ENCODE measurements around the gene CACNA2D3. TPM values are rescaled to one million over a fixed set of nuclear protein-coding genes. Genes with fewer than 3 reads are reported as not detected.

CACNA2D3 gene
- total RNA-seq, 1 donor from 2014 or later: not detected

DNA sequence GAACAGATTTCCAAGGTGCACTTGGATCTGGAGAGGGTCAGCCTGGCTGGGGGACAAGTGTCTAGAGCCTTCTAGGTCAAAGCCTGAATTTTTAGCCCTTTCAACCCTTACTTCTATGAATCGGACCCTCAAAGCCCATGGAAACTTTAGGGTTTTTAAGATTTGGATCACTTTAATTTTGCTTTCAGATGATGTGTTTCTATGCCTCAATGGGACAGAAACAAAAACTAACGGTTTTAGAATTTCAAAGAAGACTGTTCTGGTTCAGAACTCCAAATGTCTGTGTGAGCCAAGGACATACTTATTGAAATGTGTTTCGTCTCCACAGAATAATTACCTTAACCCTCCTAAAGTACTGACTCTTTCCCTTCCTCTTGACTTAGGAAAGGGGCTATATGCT lies 538.8 kb downstream of the CACNA2D3 start:
- intact Hi-C loops (cut with micrococcal nuclease): no loop called here

DNA sequence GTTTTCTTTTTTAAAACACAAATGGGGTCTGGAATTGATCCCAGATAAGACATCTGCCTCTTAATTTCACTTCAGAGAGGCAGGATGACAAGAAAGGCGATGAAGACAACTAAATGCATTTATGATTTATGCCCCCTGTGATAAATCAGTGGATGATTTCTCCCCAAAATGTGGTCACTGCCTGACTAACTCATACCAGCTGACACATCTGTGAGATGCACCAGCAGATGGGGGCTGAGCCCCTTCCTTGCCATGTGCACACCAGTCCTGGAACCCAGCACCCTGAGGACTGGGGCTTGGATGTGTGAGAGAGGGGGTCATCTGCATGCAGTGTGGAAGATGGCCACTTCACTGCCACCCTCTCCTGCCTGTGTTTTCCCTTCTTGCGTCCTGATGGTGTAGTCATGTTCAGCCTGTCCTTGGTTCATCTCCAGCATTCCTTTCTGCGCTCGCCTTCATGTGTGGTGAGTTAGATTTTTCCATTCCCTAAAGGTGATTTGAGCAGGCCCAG lies 541.2 kb downstream of the CACNA2D3 start:
- intact Hi-C loops (cut with micrococcal nuclease): no loop called here

DNA sequence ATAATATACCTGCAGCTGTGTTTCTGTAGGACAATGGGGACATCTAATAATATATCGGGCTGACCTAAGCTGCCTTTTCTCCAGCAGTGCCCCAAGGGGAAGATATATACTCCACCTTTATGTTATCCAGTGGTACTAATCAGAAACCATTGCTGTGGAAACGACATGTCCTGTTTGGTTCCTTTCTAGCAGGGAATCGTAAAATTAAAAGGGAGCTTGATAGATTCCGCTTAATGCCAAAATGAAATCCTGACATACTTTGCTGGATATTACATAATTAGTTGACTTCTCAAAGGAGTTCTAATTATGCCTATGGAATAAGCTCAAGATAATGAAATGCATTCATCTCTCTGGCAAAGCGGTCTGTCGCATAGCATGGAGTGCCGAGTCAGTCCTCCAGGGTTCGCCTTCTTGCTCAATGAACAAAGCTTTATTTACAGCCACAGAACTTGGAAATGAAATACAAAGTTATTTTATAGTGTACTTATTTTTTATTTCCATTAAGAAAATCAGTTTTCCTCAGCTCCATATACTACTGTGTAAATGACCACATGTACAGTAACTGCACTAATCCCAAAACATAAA lies 542.8 kb downstream of the CACNA2D3 start:
- intact Hi-C loops (cut with micrococcal nuclease): no loop called here

DNA sequence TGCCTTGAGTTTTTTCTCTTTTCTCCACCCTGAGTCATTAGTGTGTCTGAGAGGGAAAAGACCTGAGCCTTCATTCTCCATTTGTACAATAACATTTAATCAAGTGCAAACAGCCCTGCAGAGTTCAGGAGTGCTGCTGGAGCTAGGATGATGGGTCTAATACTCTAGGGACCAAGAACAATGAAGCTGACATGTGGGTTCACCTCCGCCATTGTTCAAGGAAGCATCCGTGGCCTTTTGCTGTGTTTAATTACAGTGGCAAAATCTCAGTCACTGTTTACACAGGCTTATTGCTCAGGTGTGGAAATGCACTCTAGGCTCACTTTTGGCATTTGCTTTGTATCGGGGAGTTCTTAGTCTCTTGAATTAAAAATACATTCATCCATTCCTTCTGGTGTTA lies 545.9 kb downstream of the CACNA2D3 start:
- intact Hi-C loops (cut with micrococcal nuclease): no loop called here

DNA sequence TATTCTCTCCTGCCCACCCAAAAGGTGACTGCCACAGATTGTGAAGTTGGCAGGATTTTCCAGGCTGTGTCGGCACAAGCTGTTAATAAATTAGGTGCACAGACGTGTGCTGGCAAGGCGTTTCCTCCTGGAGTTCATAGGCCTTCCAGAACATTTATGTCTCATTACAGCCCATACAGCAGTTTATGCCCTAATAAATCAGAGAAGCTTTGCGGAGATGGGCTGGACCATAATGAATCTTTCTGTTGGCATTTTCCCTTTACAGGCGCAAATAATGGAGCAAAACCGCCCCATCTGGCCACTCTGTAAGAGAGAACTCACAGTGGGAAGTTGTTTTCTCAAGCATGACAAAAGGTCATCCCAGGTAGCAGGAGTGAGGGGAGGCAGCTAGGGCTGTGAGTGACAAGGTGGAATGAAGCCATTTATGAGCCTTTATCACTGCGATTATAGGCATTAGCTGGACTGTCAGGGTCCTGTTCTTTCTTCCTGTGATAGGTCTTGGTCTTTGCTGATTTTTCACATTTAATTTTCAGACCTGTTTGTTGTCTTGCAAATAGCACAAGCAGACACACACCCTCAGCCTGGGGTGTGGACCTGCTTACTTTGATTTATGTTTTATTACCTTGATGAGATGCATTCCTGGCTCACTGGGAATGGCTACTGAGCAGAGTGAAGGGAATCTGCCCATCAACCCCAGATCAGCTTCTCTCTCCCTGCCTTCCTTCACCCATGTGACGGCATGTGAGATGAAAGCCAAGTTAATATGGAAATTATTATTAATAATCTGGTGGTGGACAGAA lies 548.0 kb downstream of the CACNA2D3 start:
- intact Hi-C loops (cut with micrococcal nuclease): no loop called here

DNA sequence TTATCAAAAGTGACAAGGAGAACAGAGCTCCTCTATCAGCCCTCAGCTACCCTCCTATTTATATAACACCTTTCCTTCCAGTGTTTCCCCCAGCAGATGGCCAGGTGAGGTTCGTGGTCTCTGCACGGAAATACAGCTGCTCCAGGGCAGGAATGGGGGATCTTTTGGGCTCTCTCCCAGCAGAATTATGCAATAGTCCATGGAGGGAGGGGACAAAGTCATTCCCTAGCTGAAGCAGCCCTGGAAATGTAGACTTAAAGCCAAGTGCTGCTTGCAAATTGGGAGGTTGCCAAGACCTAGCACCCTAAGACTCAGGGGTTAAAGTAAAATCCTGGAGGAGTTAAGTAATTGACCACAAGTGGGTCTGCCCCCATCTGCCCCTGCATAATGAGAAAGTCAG lies 549.2 kb downstream of the CACNA2D3 start:
- intact Hi-C loops (cut with micrococcal nuclease): no loop called here

DNA sequence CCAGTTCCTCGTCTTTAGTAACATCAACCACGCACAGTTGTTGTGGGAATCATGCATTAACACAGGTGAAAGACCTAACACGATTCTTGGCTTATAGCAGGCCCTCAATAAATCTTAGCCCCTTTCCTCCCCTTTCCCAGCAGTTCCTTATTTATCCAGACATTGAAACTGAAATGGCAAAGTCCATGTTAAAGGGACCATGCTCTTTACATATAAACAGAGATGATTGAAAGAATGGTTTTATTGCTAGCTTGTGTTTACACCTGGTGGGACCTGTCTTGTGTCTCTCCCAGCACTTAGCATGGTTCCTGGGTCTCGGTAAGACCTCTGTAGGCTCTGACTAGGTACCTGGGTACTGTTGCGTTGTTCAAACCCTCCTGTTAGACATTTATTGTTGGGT lies 553.7 kb downstream of the CACNA2D3 start:
- intact Hi-C loops (cut with micrococcal nuclease): no loop called here

DNA sequence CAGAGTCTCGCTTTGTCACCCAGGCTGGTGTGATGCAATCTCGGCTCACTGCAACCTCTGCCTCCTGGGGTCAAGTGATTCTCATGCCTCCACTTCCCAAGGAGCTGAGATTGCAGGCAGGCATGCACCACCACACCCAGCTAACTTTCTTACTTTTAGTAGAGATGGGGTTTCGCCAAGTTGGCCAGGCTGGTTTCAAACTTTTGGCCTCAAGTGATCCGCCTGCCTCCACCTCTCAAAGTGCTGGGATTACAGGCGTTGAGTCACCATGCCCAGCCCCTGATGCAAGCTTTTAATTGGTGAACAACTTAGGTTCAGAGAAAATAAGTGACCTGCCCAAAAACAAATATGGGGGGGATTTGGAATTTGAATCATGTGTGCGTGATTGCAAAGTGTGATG lies 559.4 kb downstream of the CACNA2D3 start:
- intact Hi-C loops (cut with micrococcal nuclease): no loop called here

DNA sequence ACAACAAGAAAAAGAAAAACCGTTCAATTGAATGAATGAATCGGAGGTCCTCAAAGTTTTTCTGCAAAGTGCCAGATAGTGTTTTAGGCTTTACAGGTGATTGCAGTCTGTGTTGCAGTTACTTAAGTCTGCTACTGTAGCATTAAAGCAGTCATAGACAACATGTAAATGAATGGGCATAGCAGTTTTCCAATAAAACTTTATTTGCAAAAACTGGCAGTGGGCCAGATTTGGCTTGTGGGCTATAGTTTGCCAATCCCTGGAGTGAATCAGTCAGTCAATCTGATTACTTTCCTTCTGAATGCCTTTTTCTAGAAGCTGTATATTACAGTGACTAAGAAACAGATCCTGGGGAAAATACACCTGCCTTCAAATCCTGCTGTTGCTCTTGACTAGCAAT lies 562.9 kb downstream of the CACNA2D3 start:
- intact Hi-C loops (cut with micrococcal nuclease): no loop called here

DNA sequence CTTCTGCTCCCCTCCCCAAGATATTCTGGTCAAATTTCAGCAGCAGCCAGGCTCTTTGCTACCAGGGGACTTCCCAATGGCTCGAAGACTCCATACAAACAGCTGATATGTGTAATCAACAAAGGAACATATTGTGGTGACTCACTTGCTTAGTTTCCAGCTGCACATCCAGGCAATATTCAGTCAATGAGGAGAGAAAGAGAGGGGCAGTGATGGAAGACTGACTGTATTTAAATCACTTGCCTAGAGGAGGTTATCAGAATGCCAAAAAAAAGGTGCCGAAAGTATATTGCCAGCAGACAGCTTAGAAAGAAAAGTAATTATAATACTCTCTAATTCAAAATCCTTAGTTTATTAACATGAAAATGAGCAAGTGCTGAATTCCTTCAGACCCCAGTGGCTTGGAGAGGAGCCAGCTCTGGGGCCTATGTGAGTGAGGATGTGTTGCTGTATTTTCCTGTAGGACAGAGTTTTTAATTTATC lies 569.0 kb downstream of the CACNA2D3 start:
- intact Hi-C loops (cut with micrococcal nuclease): no loop called here

DNA sequence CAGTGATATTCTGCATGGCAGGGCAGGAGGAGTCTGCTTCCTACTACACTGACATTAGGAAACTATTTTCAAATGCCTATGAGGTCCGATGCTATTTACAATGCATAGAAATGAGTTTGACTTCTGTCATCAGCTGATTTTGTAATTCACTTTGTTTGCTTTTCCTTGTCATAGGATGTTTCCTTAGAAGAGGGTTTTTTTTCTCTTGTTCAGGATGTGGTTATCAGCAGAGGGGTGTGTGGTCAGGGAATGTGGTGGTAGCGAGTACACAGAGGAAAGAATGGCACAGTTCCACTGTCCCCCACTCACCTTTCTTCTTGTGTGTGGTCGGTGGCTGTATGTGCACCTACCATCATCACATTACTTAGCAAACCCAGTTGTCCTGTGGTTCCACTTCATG lies 574.0 kb downstream of the CACNA2D3 start:
- intact Hi-C loops (cut with micrococcal nuclease): no loop called here

DNA sequence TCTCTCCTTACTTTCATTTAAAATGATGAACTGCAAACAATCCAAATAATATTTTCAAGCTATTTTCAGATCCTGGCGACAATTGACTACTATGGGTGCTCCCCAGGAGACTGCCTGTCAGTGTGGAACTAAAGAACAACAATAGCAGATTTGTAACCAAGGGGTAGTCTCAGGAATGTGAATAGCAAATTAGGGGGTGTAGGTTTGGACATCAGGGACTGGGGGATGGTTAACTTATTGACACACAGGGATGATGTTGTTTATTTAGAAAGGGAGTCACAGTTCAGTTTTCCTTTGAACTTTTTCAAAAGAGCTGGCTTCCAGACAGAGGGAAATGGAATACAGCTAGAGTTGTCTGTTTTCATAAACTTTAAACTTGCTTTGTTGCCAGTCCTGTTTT lies 575.7 kb downstream of the CACNA2D3 start:
- intact Hi-C loops (cut with micrococcal nuclease): no loop called here

DNA sequence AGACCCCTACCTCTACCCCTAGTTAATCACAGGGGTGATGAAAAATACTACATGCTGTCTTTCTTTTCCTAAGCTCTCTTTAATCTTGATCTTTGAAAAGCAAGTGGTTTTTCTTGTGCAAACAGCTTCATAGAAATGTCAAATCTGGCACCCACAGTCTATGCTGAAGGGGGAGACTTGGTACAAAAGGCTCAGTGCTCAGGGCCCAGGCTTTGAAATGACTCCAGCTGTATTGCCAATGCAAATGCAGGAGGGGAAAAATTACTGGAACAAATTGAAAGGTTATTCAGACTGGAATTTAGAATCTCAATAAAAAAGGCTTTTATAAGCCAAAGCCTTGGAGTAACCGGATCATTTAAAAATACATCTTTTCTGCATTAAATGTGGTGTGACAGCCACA lies 581.6 kb downstream of the CACNA2D3 start:
- intact Hi-C loops (cut with micrococcal nuclease): no loop called here

DNA sequence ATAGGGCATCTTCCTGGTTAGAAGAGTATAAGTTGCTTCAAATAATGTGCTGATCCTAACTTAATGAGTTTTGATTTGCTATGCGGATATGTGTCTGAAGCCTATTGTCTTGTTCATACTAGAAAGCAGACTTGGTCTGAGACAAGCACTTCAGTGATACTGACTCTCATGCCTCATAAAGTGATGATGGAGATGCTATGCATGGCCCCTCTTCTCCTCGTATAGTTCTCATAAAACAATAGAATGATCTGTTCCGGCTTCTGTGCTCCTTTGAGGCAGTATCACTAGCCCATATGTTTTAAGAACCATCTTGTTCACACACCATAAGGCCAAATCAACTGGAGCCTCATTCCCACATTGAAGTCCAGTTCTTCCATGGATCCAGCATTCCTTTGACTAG lies 583.4 kb downstream of the CACNA2D3 start:
- intact Hi-C loops (cut with micrococcal nuclease): no loop called here

DNA sequence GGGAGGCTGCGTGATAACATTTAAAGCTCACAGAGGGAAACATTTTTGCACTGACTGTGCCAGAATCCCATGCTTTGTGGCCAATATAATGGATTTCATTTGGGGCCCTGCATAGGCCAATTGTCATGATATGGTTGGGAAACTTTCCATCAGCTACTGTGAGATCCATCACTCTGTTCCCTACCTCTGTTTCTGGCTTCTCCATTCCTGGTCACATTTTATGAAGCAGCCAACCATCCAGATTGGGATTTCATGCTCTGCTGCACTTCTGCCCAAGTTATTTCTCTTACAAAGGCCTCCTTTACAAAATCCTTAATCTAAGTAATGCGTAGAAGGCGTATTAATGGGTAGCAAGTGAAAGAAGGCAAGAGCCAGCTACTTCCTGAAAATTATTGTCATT lies 584.4 kb downstream of the CACNA2D3 start:
- intact Hi-C loops (cut with micrococcal nuclease): no loop called here

DNA sequence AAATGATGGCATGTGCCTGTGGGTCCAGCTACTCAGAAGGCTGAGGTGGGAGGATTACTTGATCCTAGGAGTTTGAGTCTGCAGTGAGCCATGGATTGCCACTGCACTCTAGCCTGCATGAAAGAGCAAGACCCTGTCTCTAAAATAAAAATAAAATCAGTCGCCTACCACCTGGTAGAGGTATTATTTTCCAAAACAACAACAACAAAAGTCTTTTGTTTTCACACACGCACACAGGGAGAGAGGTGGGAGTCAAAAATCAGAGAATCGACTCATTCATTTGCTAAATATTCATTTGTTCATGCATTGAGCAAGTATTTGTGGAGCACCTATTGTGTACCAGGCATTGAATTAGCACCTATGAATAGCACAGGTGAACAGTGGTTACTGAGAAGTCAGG lies 587.4 kb downstream of the CACNA2D3 start:
- intact Hi-C loops (cut with micrococcal nuclease): no loop called here

DNA sequence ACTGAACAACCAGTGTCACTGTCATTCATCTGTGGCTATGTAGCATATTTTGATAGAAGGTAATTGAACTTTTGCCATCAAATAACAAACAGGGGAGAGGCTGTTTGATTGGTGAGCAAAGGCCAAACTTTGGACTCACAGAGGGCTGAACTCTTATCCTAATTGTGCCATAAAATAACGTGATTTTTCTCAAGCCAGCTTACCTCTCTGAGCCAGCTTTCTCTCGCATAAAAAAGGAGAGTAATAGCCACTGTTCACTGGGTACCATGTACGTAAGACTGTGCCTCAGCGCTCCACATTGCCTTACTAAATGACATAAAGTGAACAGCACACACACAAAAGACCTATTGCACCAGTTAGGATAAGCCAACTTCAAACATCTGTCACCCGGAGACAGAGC lies 588.6 kb downstream of the CACNA2D3 start:
- intact Hi-C loops (cut with micrococcal nuclease): no loop called here

DNA sequence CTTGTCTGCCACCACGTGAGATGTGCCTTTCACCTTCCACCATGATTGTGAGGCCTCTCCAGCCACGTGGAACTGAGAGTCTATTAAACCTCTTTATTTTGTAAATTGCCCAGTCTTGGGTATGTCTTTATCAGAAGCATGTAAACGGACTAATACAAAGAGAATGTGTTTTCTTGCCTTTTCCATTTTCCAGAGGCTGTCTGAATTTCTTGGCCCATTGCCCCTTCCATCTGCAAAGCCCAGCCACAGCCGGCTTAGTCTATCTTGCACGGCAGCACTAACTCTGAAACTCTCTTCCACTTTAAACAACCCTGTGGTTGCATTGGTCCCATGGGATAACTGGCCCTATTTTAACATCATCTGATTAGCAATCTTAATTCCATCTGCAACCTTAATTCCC lies 590.2 kb downstream of the CACNA2D3 start:
- intact Hi-C loops (cut with micrococcal nuclease): no loop called here

DNA sequence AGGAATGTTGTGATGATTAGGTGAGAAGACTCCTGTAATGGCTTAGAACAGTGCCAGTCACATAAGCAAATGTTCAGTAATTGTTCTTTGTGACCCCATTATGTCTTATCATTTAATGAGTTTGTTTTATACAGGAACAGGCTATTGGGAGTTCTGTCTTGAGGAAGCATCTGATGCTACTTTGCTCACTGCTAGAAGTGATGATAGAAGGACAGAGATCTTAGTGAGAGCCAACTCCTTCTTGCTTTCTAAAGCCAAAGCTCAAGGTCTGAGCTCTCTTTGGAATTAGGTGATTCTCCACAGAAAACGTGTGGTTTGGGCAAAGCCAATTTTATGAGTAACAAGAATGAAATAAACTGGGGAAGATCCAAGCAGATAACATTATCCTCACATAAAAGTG lies 590.7 kb downstream of the CACNA2D3 start:
- intact Hi-C loops (cut with micrococcal nuclease): no loop called here

DNA sequence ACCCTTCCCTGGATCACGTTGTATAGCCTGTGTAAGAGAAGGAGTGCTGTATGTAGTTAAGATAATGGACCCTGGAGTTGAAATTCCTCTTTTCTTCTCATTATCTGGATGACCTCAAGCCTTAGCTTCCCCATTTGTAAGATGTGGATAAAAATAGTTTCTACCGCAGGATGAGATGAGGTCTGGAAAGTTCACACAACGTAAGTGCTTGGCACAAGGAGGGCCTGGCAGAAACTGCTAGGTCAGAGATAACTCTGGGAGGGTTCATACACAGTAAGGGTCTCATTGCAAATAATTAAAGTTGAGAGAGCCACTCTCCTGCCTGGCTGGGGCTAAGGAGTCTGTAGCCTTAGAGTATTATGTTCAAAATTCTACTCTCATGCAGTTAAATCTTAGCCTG lies 591.1 kb downstream of the CACNA2D3 start:
- intact Hi-C loops (cut with micrococcal nuclease): no loop called here

DNA sequence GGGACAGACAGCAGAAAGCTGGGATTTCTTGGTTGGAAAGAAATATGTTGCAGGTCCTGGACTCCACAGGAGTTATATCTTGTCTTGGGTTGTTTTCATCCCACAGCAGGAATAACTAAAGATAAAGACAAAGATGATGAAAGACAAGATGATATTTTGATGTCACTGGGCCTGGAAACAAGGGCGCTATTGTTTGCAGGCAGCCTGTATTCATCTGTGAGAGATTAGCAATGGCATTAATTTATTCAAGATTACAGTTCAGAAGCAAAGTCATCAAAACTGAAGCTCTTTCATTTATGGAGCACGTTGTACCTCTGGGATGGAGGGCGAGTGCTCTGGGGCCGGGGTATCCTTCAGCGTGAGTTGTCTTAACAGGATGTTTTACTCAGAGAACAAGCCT lies 591.7 kb downstream of the CACNA2D3 start:
- intact Hi-C loops (cut with micrococcal nuclease): no loop called here

DNA sequence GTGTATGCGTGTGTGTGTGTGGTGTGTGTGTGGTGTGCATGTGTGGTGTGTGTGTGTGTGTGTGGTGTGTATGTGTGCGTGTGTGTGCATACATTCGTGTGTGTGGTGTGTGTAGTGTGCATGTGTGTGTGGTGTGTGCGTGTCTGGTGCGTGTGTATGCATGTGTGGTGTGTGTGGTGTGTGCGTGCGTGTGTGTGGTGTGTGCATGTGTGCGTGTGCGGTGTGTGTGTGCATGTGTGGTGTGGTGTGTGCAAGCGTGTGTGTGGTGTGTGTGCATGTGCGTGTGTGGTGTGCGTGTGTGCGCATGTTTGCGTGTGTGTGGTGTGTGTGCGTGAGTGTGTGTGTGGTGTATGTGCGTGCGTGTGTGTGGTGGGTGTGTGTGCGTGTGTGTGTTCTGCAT lies 595.2 kb downstream of the CACNA2D3 start:
- intact Hi-C loops (cut with micrococcal nuclease): no loop called here

DNA sequence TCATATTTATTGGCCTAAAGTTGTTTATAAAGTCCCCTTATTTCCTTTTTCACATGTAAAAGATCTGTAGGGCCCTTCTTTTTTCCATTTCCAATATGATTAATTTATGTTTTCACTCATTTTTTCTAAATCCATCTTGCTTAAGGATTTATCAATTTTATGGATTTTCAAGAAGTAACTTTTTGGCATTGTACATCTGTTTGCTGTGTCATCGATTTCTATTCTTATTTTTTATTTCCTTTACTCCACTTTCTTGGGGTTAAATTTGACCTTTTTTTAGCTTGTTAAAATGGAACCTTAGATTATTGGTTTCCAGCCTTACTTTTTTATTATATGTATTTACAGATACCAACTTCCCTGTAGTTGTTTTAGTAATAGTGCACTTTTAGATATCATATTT lies 597.6 kb downstream of the CACNA2D3 start:
- intact Hi-C loops (cut with micrococcal nuclease): no loop called here
